Measurements from ENCODE around the gene AQP12A.

Gene AQP12A

GRCh38 chr2:240722796-240723735, 31.4 kb downstream of the AQP12A start:
- DNase-seq (ENCODE audit: low read depth in 2 of 2), result no peak

GRCh38 chr2:240723851-240724250, 32.2 kb downstream of the AQP12A start:
- no peak for DNase-seq (ENCODE audit: low read depth in 2 of 2)

GRCh38 chr2:240724431-240724830, 32.8 kb downstream of the AQP12A start:
- no peak for DNase-seq (ENCODE audit: low read depth in 2 of 2)

- no peak for DNase-seq (ENCODE audit: low read depth in 2 of 2)
These were observed 33.6 kb downstream of the AQP12A start for GRCh38 chr2:240725266-240725665.

GRCh38 chr2:240725671-240726070, 34.0 kb downstream of the AQP12A start:
- no peak for DNase-seq (ENCODE audit: low read depth in 2 of 2)

GRCh38 chr2:240726876-240727275, 35.2 kb downstream of the AQP12A start:
- no peak for DNase-seq (ENCODE audit: low read depth in 2 of 2)

- no peak for DNase-seq (ENCODE audit: low read depth in 2 of 2)
These were observed 35.8 kb downstream of the AQP12A start for GRCh38 chr2:240727439-240727838.

- DNase-seq (ENCODE audit: low read depth in 2 of 2), result no peak
These were observed 36.2 kb downstream of the AQP12A start for GRCh38 chr2:240727913-240728312.

- no peak for DNase-seq (ENCODE audit: low read depth in 2 of 2)
These were observed 36.7 kb downstream of the AQP12A start for GRCh38 chr2:240728361-240728760.

GRCh38 chr2:240728827-240729226, 37.2 kb downstream of the AQP12A start:
- no peak for DNase-seq (ENCODE audit: low read depth in 2 of 2)

GRCh38 chr2:240730501-240731177, 39.0 kb downstream of the AQP12A start:
- no peak for DNase-seq (ENCODE audit: low read depth in 2 of 2)

- no peak for DNase-seq (ENCODE audit: low read depth in 2 of 2)
These were observed 39.5 kb downstream of the AQP12A start for GRCh38 chr2:240731178-240731545.

GRCh38 chr2:240732184-240732583, 40.5 kb downstream of the AQP12A start:
- no peak for DNase-seq (ENCODE audit: low read depth in 2 of 2)

- DNase-seq (ENCODE audit: low read depth in 2 of 2), result no peak
These were observed 41.4 kb downstream of the AQP12A start for GRCh38 chr2:240732911-240733622.

GRCh38 chr2:240733803-240734495, 42.3 kb downstream of the AQP12A start:
- no peak for DNase-seq (ENCODE audit: low read depth in 2 of 2)

GRCh38 chr2:240734756-240735155, 43.1 kb downstream of the AQP12A start:
- no peak for DNase-seq (ENCODE audit: low read depth in 2 of 2)

- DNase-seq (ENCODE audit: low read depth in 2 of 2), result no peak
These were observed 43.8 kb downstream of the AQP12A start for GRCh38 chr2:240735476-240735875.

- DNase-seq (ENCODE audit: low read depth in 2 of 2), result no peak
These were observed 44.9 kb downstream of the AQP12A start for GRCh38 chr2:240736281-240737250.

- no peak for DNase-seq (ENCODE audit: low read depth in 2 of 2)
These were observed 45.8 kb downstream of the AQP12A start for GRCh38 chr2:240737512-240737911.

- DNase-seq (ENCODE audit: low read depth in 2 of 2), result no peak
These were observed 46.3 kb downstream of the AQP12A start for GRCh38 chr2:240737958-240738357.

GRCh38 chr2:240739797-240740196, 48.1 kb downstream of the AQP12A start:
- no peak for DNase-seq (ENCODE audit: low read depth in 2 of 2)
